GM12878 (cell line): ENCODE data around the gene NDUFS6. TPM values are rescaled to one million over a fixed set of nuclear protein-coding genes. Genes with fewer than 3 reads are reported as not detected.

Experiments used
- DPF2 ChIP-seq: fragments of 450-650 bp; IDR thresholded peaks from 2 replicates; pipeline ENCODE4 v1.6.1; 2017; ENCODE audit warnings: mild to moderate bottlenecking
- E2F8 ChIP-seq: fragments of 450-650 bp; IDR thresholded peaks from 2 replicates; pipeline ENCODE4 v1.6.1; 2018; ENCODE audit warnings: mild to moderate bottlenecking, low read depth, moderate library complexity; ENCODE audit not compliant: partially characterized antibody
- FOXK2 ChIP-seq: fragments of 450-650 bp; IDR thresholded peaks from 2 replicates; pipeline ENCODE4 v1.6.1; 2017; ENCODE audit warnings: mild to moderate bottlenecking, moderate library complexity
- HDGF ChIP-seq: fragments of 450-650 bp; IDR thresholded peaks from 2 replicates; pipeline ENCODE4 v1.6.1; 2016; ENCODE audit warnings: antibody characterized with exemption
- KAT2A ChIP-seq: conservative IDR thresholded peaks from 2 replicates; pipeline ENCODE4 v1.6.1; 2011; ENCODE audit warnings: low read depth, low read length; ENCODE audit not compliant: control insufficient read depth
- MTA3 ChIP-seq: IDR thresholded peaks from 2 replicates; pipeline ENCODE4 v1.6.1; 2012; ENCODE audit warnings: low read length, inconsistent platforms, borderline replicate concordance
- MYC ChIP-seq: IDR thresholded peaks from 2 replicates; pipeline ENCODE4 v1.6.1; 2011; ENCODE audit warnings: mild to moderate bottlenecking, low read length, moderate library complexity, inconsistent platforms; ENCODE audit not compliant: insufficient read depth, insufficient replicate concordance, insufficient read length, severe bottlenecking
- NFIC ChIP-seq: IDR thresholded peaks from 2 replicates; pipeline ENCODE4 v1.6.1; 2012; ENCODE audit warnings: low read depth, mild to moderate bottlenecking, inconsistent platforms, low read length, moderate library complexity
- NRF1 ChIP-seq: conservative IDR thresholded peaks from 2 replicates; pipeline ENCODE4 v1.6.1; 2011; ENCODE audit warnings: mild to moderate bottlenecking, low read depth, low read length, improper control_type of control experiment
- PML ChIP-seq: IDR thresholded peaks from 2 replicates; pipeline ENCODE4 v1.6.1; 2012; ENCODE audit warnings: low read length, inconsistent platforms
- POLR2A ChIP-seq: IDR thresholded peaks from 2 replicates; pipeline ENCODE4 v1.6.1; 2011; ENCODE audit warnings: low read depth, mild to moderate bottlenecking, low read length
- POU2F2 ChIP-seq: IDR thresholded peaks from 3 replicates; pipeline ENCODE4 v1.6.1; 2011; ENCODE audit warnings: low read depth, mild to moderate bottlenecking, low read length, borderline replicate concordance
- RELB ChIP-seq: fragments of 450-650 bp; IDR thresholded peaks from 2 replicates; pipeline ENCODE4 v1.6.1; 2017; ENCODE audit warnings: low read depth, mild to moderate bottlenecking, moderate library complexity
- SIX5 ChIP-seq: IDR thresholded peaks from 2 replicates; pipeline ENCODE4 v1.6.1; 2011; ENCODE audit warnings: mild to moderate bottlenecking, low read depth, low read length, moderate library complexity; ENCODE audit not compliant: severe bottlenecking
- SKIL ChIP-seq: fragments of 450-650 bp; IDR thresholded peaks from 2 replicates; pipeline ENCODE4 v1.6.1; 2017; ENCODE audit warnings: mild to moderate bottlenecking, low read depth, inconsistent platforms; ENCODE audit not compliant: poor library complexity, severe bottlenecking
- STAT1 ChIP-seq: fragments of 450-650 bp; conservative IDR thresholded peaks from 2 replicates; pipeline ENCODE4 v1.6.1; 2014; ENCODE audit warnings: antibody characterized with exemption, mild to moderate bottlenecking
- TARDBP ChIP-seq: IDR thresholded peaks from 2 replicates; pipeline ENCODE4 v1.6.1; 2016; ENCODE audit warnings: borderline replicate concordance
- WRNIP1 ChIP-seq: IDR thresholded peaks from 2 replicates; pipeline ENCODE4 v1.6.1; 2011; ENCODE audit warnings: low read depth, low read length, improper control_type of control experiment, borderline replicate concordance
- polyA plus RNA-seq, 11 experiments: library from polyadenylated mRNA; depleted of rRNA in 4 of 11; unstranded in 6 of 11; stranded (reverse) in 5 of 11; fragments of >200 nt; fragmentation: Nextera tagmentation in 4 of 11; fragmentation: Illumina TruSeq in 1 of 11; extraction: Ambion mirVana in 4 of 11; extraction: Trizol in 1 of 11; gene quantifications; 1 replicate in 1 of 11; 2 replicates in 10 of 11; pipeline versions ENCODE4 v1.2.1 to v1.2.3, GENCODE V29; 2011 to 2016; ENCODE audit warnings: inconsistent platforms in 2 of 11, missing spikeins in 2 of 11, low read depth in 1 of 11
- total RNA-seq, 4 experiments: library from RNA; depleted of rRNA in 3 of 4; stranded (reverse); fragments of >200 nt in 3 of 4; fragmentation: Illumina TruSeq in 1 of 4; extraction: Trizol in 1 of 4; gene quantifications; 2 replicates each; pipeline versions ENCODE4 v1.2.1 to v1.2.3, GENCODE V29; 2013 to 2021
- TF ChIP-seq, protein P1 (sequence below): IDR thresholded peaks from 2 replicates; pipeline ENCODE4 v1.6.1; 2011; ENCODE audit warnings: mild to moderate bottlenecking, low read depth, low read length, moderate library complexity; ENCODE audit not compliant: insufficient replicate concordance
- TF ChIP-seq, protein P2 (sequence below), 3 experiments: IDR thresholded peaks in 2 of 3; conservative IDR thresholded peaks in 1 of 3; 2 replicates each; pipeline ENCODE4 v1.5.1; 2011; ENCODE audit warnings: low read depth in 3 of 3, low read length in 3 of 3, mild to moderate bottlenecking in 3 of 3, control low read depth in 2 of 3, moderate library complexity in 2 of 3, inconsistent platforms in 1 of 3, mixed read lengths in 1 of 3; ENCODE audit not compliant: control insufficient read depth in 2 of 3, insufficient read depth in 1 of 3; ENCODE audit errors: extremely low read depth in 1 of 3

NDUFS6 gene
- total and polyA plus RNA-seq, 10 of the 15 experiments (the other 5 are each of a cell fraction or from before 2014, with no cell fraction given): 20.7 to 213 (median 58.3) TPM

- TF ChIP-seq KAT2A (no peak), NRF1 (peak; percentile 79), E2F8 (no peak), POLR2A (peak; percentile 95), TARDBP (no peak), MTA3 (no peak), PML (no peak), DPF2 (0 out of 2 replicates have a peak, but pooled peaks have one; percentile 60), NFIC (no peak), MYC (peak; percentile 75), WRNIP1 (no peak), RELB (peak; percentile 84), SIX5 (peak; percentile 36), SKIL (no peak), POU2F2 (no peak), STAT1 (no peak), FOXK2 (no peak; the same call in 1 of the 2 replicates), HDGF (no peak)
- TF ChIP-seq, protein P1, sequence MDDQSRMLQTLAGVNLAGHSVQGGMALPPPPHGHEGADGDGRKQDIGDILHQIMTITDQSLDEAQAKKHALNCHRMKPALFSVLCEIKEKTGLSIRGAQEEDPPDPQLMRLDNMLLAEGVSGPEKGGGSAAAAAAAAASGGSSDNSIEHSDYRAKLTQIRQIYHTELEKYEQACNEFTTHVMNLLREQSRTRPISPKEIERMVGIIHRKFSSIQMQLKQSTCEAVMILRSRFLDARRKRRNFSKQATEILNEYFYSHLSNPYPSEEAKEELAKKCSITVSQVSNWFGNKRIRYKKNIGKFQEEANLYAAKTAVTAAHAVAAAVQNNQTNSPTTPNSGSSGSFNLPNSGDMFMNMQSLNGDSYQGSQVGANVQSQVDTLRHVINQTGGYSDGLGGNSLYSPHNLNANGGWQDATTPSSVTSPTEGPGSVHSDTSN: no peak
- TF ChIP-seq, protein P2, sequence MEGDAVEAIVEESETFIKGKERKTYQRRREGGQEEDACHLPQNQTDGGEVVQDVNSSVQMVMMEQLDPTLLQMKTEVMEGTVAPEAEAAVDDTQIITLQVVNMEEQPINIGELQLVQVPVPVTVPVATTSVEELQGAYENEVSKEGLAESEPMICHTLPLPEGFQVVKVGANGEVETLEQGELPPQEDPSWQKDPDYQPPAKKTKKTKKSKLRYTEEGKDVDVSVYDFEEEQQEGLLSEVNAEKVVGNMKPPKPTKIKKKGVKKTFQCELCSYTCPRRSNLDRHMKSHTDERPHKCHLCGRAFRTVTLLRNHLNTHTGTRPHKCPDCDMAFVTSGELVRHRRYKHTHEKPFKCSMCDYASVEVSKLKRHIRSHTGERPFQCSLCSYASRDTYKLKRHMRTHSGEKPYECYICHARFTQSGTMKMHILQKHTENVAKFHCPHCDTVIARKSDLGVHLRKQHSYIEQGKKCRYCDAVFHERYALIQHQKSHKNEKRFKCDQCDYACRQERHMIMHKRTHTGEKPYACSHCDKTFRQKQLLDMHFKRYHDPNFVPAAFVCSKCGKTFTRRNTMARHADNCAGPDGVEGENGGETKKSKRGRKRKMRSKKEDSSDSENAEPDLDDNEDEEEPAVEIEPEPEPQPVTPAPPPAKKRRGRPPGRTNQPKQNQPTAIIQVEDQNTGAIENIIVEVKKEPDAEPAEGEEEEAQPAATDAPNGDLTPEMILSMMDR (IDR thresholded peaks at IDR 0.05 in 2 of 3, conservative IDR thresholded peaks at IDR 0.05 in 1 of 3; ENCODE audit: control insufficient read depth in 2 of 3, extremely low read depth in 1 of 3, insufficient read depth in 1 of 3, low read depth in 3 of 3, low read length in 3 of 3): no peak
Observed at GRCh38 chr5:1801222-1801966, at the start of gene NDUFS6 (continued).
